Trophoblast cell (in vitro differentiated cells and primary cell): ENCODE data around the gene SPATC1L.
"Not testable (repeated sequence)": the region's sequence is repeated elsewhere in the genome, so short reads cannot be mapped to it uniquely, and the experiment has no call there.

Experiments
- DNase-seq, 2 donors: peaks; one replicate each; pipeline ENCODE4 v3.0.0-alpha.2; 2016
- H2AFZ ChIP-seq: 2 replicates; pipeline ENCODE4 v1.6.1; 2013; ENCODE audit warnings: low read length, moderate library complexity, mild to moderate bottlenecking; ENCODE audit not compliant: insufficient read depth, poor library complexity
- H2AK5ac ChIP-seq: 2 replicates; pipeline ENCODE4 v1.6.1; 2013; ENCODE audit warnings: mild to moderate bottlenecking, low read length
- H2BK120ac ChIP-seq: 2 replicates; pipeline ENCODE4 v1.6.1; 2013; ENCODE audit warnings: low read length, mild to moderate bottlenecking, moderate library complexity; ENCODE audit not compliant: insufficient read depth, poor library complexity
- H2BK12ac ChIP-seq: 2 replicates; pipeline ENCODE4 v1.6.1; 2013; ENCODE audit warnings: mild to moderate bottlenecking, low read length, moderate library complexity
- H2BK5ac ChIP-seq: 2 replicates; pipeline ENCODE4 v1.6.1; 2013; ENCODE audit warnings: low read length, low read depth, moderate library complexity, mild to moderate bottlenecking; ENCODE audit not compliant: poor library complexity
- H3K14ac ChIP-seq: 2 replicates; pipeline ENCODE4 v1.6.1; 2013; ENCODE audit warnings: mild to moderate bottlenecking, low read length
- H3K18ac ChIP-seq: 2 replicates; pipeline ENCODE4 v1.6.1; 2013; ENCODE audit warnings: mild to moderate bottlenecking, low read length
- H3K23ac ChIP-seq: 2 replicates; pipeline ENCODE4 v1.6.1; 2013; ENCODE audit warnings: low read length
- H3K27ac ChIP-seq: 2 replicates; pipeline ENCODE4 v1.5.1; 2013; ENCODE audit warnings: low read depth, mild to moderate bottlenecking, inconsistent platforms, low read length, moderate library complexity
- H3K27me3 ChIP-seq: 2 replicates; pipeline ENCODE4 v1.6.1; 2013; ENCODE audit warnings: inconsistent platforms, mild to moderate bottlenecking, low read length, moderate library complexity; ENCODE audit not compliant: insufficient read depth
- H3K36me3 ChIP-seq, 2 experiments: 1 replicate in 1 of 2; 2 replicates in 1 of 2; pipeline ENCODE4 v1.6.1; 2013; ENCODE audit warnings: low read length in 2 of 2, mild to moderate bottlenecking in 2 of 2, moderate library complexity in 1 of 2; ENCODE audit not compliant: insufficient read depth in 2 of 2, control insufficient read depth in 1 of 2
- H3K4ac ChIP-seq: 2 replicates; pipeline ENCODE4 v1.6.1; 2013; ENCODE audit warnings: low read depth, mild to moderate bottlenecking, low read length, moderate library complexity
- H3K4me1 ChIP-seq, 2 experiments: 1 replicate in 1 of 2; 2 replicates in 1 of 2; pipeline ENCODE4 v1.6.1; 2013; ENCODE audit warnings: low read length in 2 of 2, mild to moderate bottlenecking in 2 of 2, moderate library complexity in 1 of 2; ENCODE audit not compliant: insufficient read depth in 2 of 2, control insufficient read depth in 1 of 2
- H3K4me2 ChIP-seq: 2 replicates; pipeline ENCODE4 v1.6.1; 2013; ENCODE audit warnings: inconsistent platforms, mild to moderate bottlenecking, low read length, moderate library complexity
- H3K4me3 ChIP-seq: 2 replicates; pipeline ENCODE4 v1.5.1; 2013; ENCODE audit warnings: mild to moderate bottlenecking, low read depth, low read length, inconsistent platforms
- H3K79me1 ChIP-seq: one replicate; pipeline ENCODE4 v1.6.1; 2013; ENCODE audit warnings: low read length
- H3K79me2 ChIP-seq: 2 replicates; pipeline ENCODE4 v1.6.1; 2013; ENCODE audit warnings: low read length, mild to moderate bottlenecking; ENCODE audit not compliant: control insufficient read depth, insufficient read depth, poor library complexity
- H3K9ac ChIP-seq: 2 replicates; pipeline ENCODE4 v1.6.1; 2013; ENCODE audit warnings: mild to moderate bottlenecking, low read length
- H3K9me3 ChIP-seq: 2 replicates; pipeline ENCODE4 v1.6.1; 2013; ENCODE audit warnings: low read depth, mild to moderate bottlenecking, control low read depth, inconsistent platforms, low read length; ENCODE audit not compliant: insufficient read depth
- H4K12ac ChIP-seq: 2 replicates; pipeline ENCODE4 v1.6.1; 2013; ENCODE audit warnings: low read depth, mild to moderate bottlenecking, low read length, moderate library complexity
- H4K8ac ChIP-seq: 2 replicates; pipeline ENCODE4 v1.6.1; 2013; ENCODE audit warnings: low read depth, mild to moderate bottlenecking, low read length, moderate library complexity
- H4K91ac ChIP-seq: one replicate; pipeline ENCODE4 v1.6.1; 2013; ENCODE audit warnings: low read depth, mild to moderate bottlenecking, low read length, moderate library complexity
- WGBS: extraction: QIAGEN DNeasy Blood & Tissue Kit; methylation state at CpG from one replicate; pipeline ENCODE4 v1.1.7; 2013; ENCODE audit warnings: missing lambda C conversion rate; ENCODE audit not compliant: insufficient read length, insufficient coverage; ENCODE audit errors: extremely low coverage; 5-methylcytosine and 5-hydroxymethylcytosine counted together

Gene SPATC1L

GRCh38 chr21:46178961-46179360 is 5.3 kb downstream of the SPATC1L start:
- no peak overlapping the region for H3K14ac ChIP-seq
- WGBS, result no CpG with 5 or more reads among the region's 4 CpGs
- H2BK120ac ChIP-seq, result no peak overlapping the region
- H4K8ac ChIP-seq, result no peak overlapping the region
- H2BK5ac ChIP-seq, result no peak overlapping the region
- no peak overlapping the region for H4K91ac ChIP-seq
- no peaks in the 10 kb centered on the region for H3K36me3 ChIP-seq
- H2BK12ac ChIP-seq, result no peak overlapping the region
- peaks cover 6% of the 10 kb centered on the region in 2 experiments for H3K4me1 ChIP-seq
- no peak overlapping the region for H3K18ac ChIP-seq
- no peak overlapping the region for H3K4ac ChIP-seq
- peaks cover 2% of the 10 kb centered on the region for H3K79me2 ChIP-seq
- no peak overlapping the region for H3K27ac ChIP-seq
- no peak overlapping the region for H3K9ac ChIP-seq
- H4K12ac ChIP-seq, result no peak overlapping the region
- H3K4me2 ChIP-seq, result no peak overlapping the region
- no peak overlapping the region for H3K23ac ChIP-seq
- no peak for DNase-seq
- no peak overlapping the region for H3K4me3 ChIP-seq
- no peak overlapping the region for H2AFZ ChIP-seq
- H2AK5ac ChIP-seq, result no peak overlapping the region
- no peaks in the 10 kb centered on the region for H3K27me3 ChIP-seq
- peaks cover 2% of the 10 kb centered on the region for H3K79me1 ChIP-seq
- H3K9me3 ChIP-seq, result peaks cover 2% of the 10 kb centered on the region

- H3K27me3 ChIP-seq, H3K18ac ChIP-seq, DNase-seq, H3K27ac ChIP-seq, H3K23ac ChIP-seq, H2AFZ ChIP-seq, H3K4me2 ChIP-seq, H2BK120ac ChIP-seq, H3K4me1 ChIP-seq, H2AK5ac ChIP-seq, H3K79me2 ChIP-seq, H3K4me3 ChIP-seq, H3K36me3 ChIP-seq, H3K79me1 ChIP-seq, H3K4ac ChIP-seq, H4K91ac ChIP-seq, H4K8ac ChIP-seq, H2BK12ac ChIP-seq, H2BK5ac ChIP-seq, H3K9me3 ChIP-seq, H3K9ac ChIP-seq, H4K12ac ChIP-seq, H3K14ac ChIP-seq: not testable (repeated sequence)
- WGBS, result no CpG with 5 or more reads among the region's 3 CpGs
These were observed 7.7 kb downstream of the SPATC1L start for GRCh38 chr21:46176443-46177129.

DNA sequence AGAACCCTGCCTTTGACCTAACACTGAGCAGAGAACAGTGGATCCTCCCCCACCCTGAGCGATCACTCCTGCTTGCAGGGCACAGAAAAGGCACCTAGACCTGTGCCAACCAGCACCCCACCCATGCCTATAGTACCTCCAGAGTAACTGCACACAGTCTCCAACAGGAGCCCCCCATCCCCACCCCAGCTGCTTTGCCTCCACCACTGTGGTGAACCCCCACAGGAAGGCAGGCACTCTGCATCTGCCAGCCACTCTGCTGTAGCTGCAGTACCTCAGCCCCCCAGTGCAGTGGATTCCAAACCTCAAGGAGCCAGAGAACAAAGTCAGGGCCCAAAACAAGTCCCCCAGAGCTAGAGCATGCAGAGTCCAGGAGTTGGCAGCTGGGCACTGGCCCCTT is 10.7 kb downstream of the SPATC1L start:
- DNase-seq, result no peak
- Histone ChIP-seq H3K23ac (no peak overlapping the region), H4K91ac (no peak overlapping the region), H3K9me3 (peaks cover 3% of the 10 kb centered on the region), H3K18ac (no peak overlapping the region), H2AK5ac (no peak overlapping the region), H2AFZ (no peak overlapping the region), H4K12ac (no peak overlapping the region), H3K27me3 (no peaks in the 10 kb centered on the region), H2BK120ac (no peak overlapping the region), H3K4me1 (no peaks in the 10 kb centered on the region), H2BK5ac (no peak overlapping the region), H3K36me3 (no peaks in the 10 kb centered on the region), H3K4ac (no peak overlapping the region), H3K4me3 (no peak overlapping the region), H4K8ac (no peak overlapping the region), H2BK12ac (no peak overlapping the region), H3K9ac (no peak overlapping the region), H3K79me1 (no peaks in the 10 kb centered on the region), H3K27ac (no peak overlapping the region), H3K14ac (no peak overlapping the region), H3K79me2 (no peaks in the 10 kb centered on the region), H3K4me2 (no peak overlapping the region)
- no CpG with 5 or more reads among the region's 1 CpG for WGBS

DNA sequence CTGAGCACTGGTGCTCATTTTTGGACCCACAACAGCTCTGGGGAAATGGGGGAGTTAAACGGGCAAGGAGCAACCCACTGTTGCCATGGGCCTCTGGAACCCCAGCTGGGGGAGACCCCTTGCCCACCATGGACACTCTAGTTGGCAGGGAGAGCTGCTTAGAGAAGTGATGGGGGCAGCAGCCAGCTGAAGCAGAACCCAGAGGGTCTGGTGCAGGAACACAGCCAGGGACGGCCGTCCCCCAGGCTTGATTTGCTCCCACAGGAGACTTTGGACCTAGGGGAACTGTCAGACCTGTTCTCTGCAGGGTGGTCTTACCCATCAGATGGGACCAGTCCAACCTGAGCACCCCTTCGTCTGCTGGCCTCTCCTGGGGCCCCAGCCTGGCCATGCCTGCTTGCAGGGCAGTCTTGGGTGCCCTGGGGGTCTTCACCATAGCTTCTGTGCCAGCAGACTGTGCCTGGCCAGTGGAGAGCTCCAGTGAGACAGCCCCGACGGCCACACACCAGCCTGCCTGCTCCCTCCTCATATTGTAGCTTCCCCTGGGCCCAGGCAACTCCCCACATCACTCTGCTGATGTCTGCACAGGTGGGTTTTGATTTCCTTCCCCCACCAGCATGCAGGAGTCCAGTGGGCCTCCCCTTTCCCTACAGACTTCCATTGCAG is 11.3 kb downstream of the SPATC1L start:
- Histone ChIP-seq H2BK5ac (no peak overlapping the region), H3K14ac (no peak overlapping the region), H3K9ac (no peak overlapping the region), H2BK12ac (no peak overlapping the region), H2AK5ac (no peak overlapping the region), H3K79me1 (no peaks in the 10 kb centered on the region), H3K4me2 (no peak overlapping the region), H3K9me3 (peaks cover 5% of the 10 kb centered on the region), H3K4ac (no peak overlapping the region), H3K4me3 (no peak overlapping the region), H3K23ac (no peak overlapping the region), H3K27me3 (no peaks in the 10 kb centered on the region), H2AFZ (no peak overlapping the region), H3K18ac (no peak overlapping the region), H3K79me2 (no peaks in the 10 kb centered on the region), H4K8ac (no peak overlapping the region), H3K36me3 (peaks cover 0 to 3% of the 10 kb centered on the region in 2 experiments), H2BK120ac (no peak overlapping the region), H4K12ac (no peak overlapping the region), H3K4me1 (no peaks in the 10 kb centered on the region), H3K27ac (no peak overlapping the region), H4K91ac (no peak overlapping the region)
- no CpG with 5 or more reads among the region's 6 CpGs for WGBS
- no peak for DNase-seq
